A549 (cell line): ENCODE data around the gene GSK3A. TPM values are rescaled to one million over a fixed set of nuclear protein-coding genes. Genes with fewer than 3 reads are reported as not detected.
A peak's percentile ranks its signal among the peaks of the same experiment; 100 is the strongest.

Experiments
- CHD2 ChIP-seq: fragments of 150-350 bp; IDR thresholded peaks from 2 replicates; pipeline ENCODE4 v1.6.1; 2014; ENCODE audit warnings: low read length; ENCODE audit not compliant: partially characterized antibody
- CHD4 ChIP-seq: fragments of 200-600 bp; sonication (generic); IDR thresholded peaks from 2 replicates; pipeline ENCODE4 v1.6.1; 2016; ENCODE audit warnings: antibody characterized with exemption, mild to moderate bottlenecking, borderline replicate concordance
- EHMT2 ChIP-seq: fragments of 200-600 bp; sonication (generic); IDR thresholded peaks from 2 replicates; pipeline ENCODE4 v1.6.1; 2016; ENCODE audit warnings: antibody characterized with exemption, low read depth, mild to moderate bottlenecking, moderate library complexity
- EP300 ChIP-seq, 2 experiments: fragments of >200 bp; sonication (Bioruptor Twin); formaldehyde crosslinking; IDR thresholded peaks; 2 replicates in 1 of 2; 3 replicates in 1 of 2; pipeline ENCODE4 v1.6.1; 2016 to 2017
- ESRRA ChIP-seq: fragments of 150-350 bp; IDR thresholded peaks from 2 replicates; pipeline ENCODE4 v1.6.1; 2014; ENCODE audit warnings: mild to moderate bottlenecking, low read length, borderline replicate concordance
- FOSL2 ChIP-seq, 2 experiments: fragments of 450-650 bp in 1 of 2; fragments of >200 bp in 1 of 2; sonication (Bioruptor Twin) in 1 of 2; formaldehyde crosslinking; IDR thresholded peaks; 2 replicates each; pipeline versions ENCODE4 v1.5.0 to v1.6.1; 2016 to 2020; ENCODE audit warnings: mild to moderate bottlenecking in 1 of 2, moderate library complexity in 1 of 2
- GATA3 ChIP-seq: IDR thresholded peaks from 2 replicates; pipeline ENCODE4 v1.6.1; 2012; ENCODE audit warnings: borderline replicate concordance
- JUN ChIP-seq, 2 experiments: fragments of >200 bp; sonication (Bioruptor Twin); formaldehyde crosslinking; IDR thresholded peaks; 2 replicates in 1 of 2; 3 replicates in 1 of 2; pipeline ENCODE4 v1.6.1; 2016 to 2017
- JUNB ChIP-seq: fragments of >200 bp; sonication (Bioruptor Twin); formaldehyde crosslinking; IDR thresholded peaks from 2 replicates; pipeline ENCODE4 v1.6.1; 2016
- MYC ChIP-seq: IDR thresholded peaks from 2 replicates; pipeline ENCODE4 v1.6.1; 2012; ENCODE audit warnings: mild to moderate bottlenecking, inconsistent platforms, low read length, improper control_type of control experiment, borderline replicate concordance
- PHF8 ChIP-seq: fragments of 200-600 bp; sonication (generic); IDR thresholded peaks from 2 replicates; pipeline ENCODE4 v1.6.1; 2016; ENCODE audit warnings: low read depth, mild to moderate bottlenecking, antibody characterized with exemption, moderate library complexity, borderline replicate concordance
- RARB ChIP-seq: fragments of 250-450 bp; sonication (Bioruptor Pico); IDR thresholded peaks from 2 replicates; pipeline ENCODE4 v1.8.0; 2021; ENCODE audit warnings: mild to moderate bottlenecking, moderate library complexity
- TP53 ChIP-seq: fragments of 250-450 bp; sonication (Bioruptor Pico); IDR thresholded peaks from 2 replicates; pipeline ENCODE4 v1.5.0; 2021; ENCODE audit warnings: mild to moderate bottlenecking, moderate library complexity
- ZNF302 ChIP-seq: fragments of 250-450 bp; sonication (Bioruptor Pico); IDR thresholded peaks from 2 replicates; pipeline ENCODE4 v1.9.0; 2021; ENCODE audit warnings: inconsistent platforms, mild to moderate bottlenecking, moderate library complexity
- polyA plus RNA-seq, 4 experiments: library from polyadenylated mRNA; depleted of rRNA in 3 of 4; stranded (reverse); fragments of >200 nt; fragmentation: RNase III in 1 of 4; extraction: RNeasy Plus Mini Kit Qiagen cat#74134 plus additional on column Dnase treatment in 1 of 4; gene quantifications; 2 replicates in 3 of 4; 3 replicates in 1 of 4; pipeline ENCODE4 v1.2.3, GENCODE V29; 2011 to 2017
- TF ChIP-seq, protein P1 (sequence below): fragments of 200-600 bp; sonication (generic); IDR thresholded peaks from 2 replicates; pipeline ENCODE4 v1.6.1; 2016; ENCODE audit warnings: antibody characterized with exemption, mild to moderate bottlenecking, moderate library complexity
- TF ChIP-seq, protein P2 (sequence below): fragments of >200 bp; sonication (Bioruptor Twin); formaldehyde crosslinking; IDR thresholded peaks from 3 replicates; pipeline ENCODE4 v1.5.1; 2016
- TF ChIP-seq, protein P3 (sequence below): IDR thresholded peaks from 2 replicates; pipeline ENCODE4 v1.6.1; 2012
- TF ChIP-seq, protein P4 (sequence below): IDR thresholded peaks from 2 replicates; pipeline ENCODE4 v1.6.1; 2012; ENCODE audit warnings: low read depth, borderline replicate concordance
- TF ChIP-seq, protein P5 (sequence below): fragments of >200 bp; sonication (Bioruptor Twin); formaldehyde crosslinking; IDR thresholded peaks from 3 replicates; pipeline ENCODE4 v1.6.1; 2016
- TF ChIP-seq, protein P6 (sequence below): fragments of 250-450 bp; sonication (Bioruptor Pico); IDR thresholded peaks from 2 replicates; pipeline ENCODE4 v1.5.0; 2020; ENCODE audit warnings: low read depth, mild to moderate bottlenecking, moderate library complexity
- TF ChIP-seq, protein P7 (sequence below): fragments of 450-650 bp; IDR thresholded peaks from 2 replicates; pipeline ENCODE4 v1.6.1; 2014; ENCODE audit warnings: antibody characterized with exemption

The GSK3A gene
- polyA plus RNA-seq, 2 of the 4 experiments (the other 2 are of a cell fraction) = 55.2 to 85.1 TPM

DNA sequence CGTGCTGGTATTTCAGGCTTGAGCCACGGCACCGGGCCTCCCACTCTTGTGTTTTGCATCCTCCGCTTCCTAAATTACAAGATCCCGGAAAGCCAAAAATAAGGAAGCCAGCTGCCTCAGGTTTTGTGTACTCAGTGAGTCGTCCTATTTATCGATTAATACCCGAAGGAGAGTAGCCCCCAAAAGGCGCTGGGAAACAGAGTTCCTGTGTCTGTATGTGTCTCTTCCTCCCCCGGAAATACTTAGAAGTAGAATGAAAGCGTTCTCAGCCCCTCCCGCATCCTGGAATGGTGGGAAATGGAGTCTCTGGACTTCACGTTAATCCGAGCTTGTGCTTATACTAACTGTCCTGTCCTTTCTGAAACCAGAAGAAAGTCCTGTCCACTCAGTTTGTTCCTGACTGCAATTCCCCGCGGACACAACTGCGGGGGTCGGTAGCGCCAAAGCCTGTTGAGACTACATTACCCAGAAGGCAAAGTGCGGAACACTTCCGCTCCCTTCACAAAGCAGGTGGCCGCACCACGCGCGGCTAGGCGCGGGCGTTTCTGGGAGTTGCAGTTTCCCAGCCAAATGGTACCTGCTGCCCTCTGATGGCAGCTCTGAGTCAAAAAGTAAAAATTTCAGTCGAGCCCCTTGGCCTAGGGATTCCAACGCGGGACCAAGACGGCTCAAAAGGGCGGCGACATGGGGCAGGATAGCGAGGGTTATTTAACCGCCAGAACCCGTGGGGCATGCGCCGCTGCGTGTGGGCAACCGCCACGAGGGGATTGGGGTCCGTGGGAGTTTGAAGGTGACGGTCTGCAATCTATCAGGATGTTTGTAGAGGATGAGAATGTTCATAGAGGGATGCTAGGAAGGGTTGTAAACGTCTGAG, 2.2 kb upstream of the GSK3A start (continued):
- TF ChIP-seq, protein P1, sequence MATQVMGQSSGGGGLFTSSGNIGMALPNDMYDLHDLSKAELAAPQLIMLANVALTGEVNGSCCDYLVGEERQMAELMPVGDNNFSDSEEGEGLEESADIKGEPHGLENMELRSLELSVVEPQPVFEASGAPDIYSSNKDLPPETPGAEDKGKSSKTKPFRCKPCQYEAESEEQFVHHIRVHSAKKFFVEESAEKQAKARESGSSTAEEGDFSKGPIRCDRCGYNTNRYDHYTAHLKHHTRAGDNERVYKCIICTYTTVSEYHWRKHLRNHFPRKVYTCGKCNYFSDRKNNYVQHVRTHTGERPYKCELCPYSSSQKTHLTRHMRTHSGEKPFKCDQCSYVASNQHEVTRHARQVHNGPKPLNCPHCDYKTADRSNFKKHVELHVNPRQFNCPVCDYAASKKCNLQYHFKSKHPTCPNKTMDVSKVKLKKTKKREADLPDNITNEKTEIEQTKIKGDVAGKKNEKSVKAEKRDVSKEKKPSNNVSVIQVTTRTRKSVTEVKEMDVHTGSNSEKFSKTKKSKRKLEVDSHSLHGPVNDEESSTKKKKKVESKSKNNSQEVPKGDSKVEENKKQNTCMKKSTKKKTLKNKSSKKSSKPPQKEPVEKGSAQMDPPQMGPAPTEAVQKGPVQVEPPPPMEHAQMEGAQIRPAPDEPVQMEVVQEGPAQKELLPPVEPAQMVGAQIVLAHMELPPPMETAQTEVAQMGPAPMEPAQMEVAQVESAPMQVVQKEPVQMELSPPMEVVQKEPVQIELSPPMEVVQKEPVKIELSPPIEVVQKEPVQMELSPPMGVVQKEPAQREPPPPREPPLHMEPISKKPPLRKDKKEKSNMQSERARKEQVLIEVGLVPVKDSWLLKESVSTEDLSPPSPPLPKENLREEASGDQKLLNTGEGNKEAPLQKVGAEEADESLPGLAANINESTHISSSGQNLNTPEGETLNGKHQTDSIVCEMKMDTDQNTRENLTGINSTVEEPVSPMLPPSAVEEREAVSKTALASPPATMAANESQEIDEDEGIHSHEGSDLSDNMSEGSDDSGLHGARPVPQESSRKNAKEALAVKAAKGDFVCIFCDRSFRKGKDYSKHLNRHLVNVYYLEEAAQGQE = no peak
- TF ChIP-seq TP53 (CRISPR knock-in tag) = peak; percentile 84; the same call in 1 of the 2 replicates
- TF ChIP-seq, protein P2, sequence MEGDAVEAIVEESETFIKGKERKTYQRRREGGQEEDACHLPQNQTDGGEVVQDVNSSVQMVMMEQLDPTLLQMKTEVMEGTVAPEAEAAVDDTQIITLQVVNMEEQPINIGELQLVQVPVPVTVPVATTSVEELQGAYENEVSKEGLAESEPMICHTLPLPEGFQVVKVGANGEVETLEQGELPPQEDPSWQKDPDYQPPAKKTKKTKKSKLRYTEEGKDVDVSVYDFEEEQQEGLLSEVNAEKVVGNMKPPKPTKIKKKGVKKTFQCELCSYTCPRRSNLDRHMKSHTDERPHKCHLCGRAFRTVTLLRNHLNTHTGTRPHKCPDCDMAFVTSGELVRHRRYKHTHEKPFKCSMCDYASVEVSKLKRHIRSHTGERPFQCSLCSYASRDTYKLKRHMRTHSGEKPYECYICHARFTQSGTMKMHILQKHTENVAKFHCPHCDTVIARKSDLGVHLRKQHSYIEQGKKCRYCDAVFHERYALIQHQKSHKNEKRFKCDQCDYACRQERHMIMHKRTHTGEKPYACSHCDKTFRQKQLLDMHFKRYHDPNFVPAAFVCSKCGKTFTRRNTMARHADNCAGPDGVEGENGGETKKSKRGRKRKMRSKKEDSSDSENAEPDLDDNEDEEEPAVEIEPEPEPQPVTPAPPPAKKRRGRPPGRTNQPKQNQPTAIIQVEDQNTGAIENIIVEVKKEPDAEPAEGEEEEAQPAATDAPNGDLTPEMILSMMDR = peak; percentile 86
- TF ChIP-seq, protein P3, sequence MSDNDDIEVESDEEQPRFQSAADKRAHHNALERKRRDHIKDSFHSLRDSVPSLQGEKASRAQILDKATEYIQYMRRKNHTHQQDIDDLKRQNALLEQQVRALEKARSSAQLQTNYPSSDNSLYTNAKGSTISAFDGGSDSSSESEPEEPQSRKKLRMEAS = peak; percentile 96
- TF ChIP-seq RARB (CRISPR knock-in tag) = 0 out of 2 replicates have a peak, but pooled peaks have one; percentile 8
- TF ChIP-seq ZNF302 (CRISPR knock-in tag) = no peak
- no peak for TF ChIP-seq JUNB
- peak; percentile 58 to 95 for TF ChIP-seq JUN (IDR thresholded peaks at IDR 0.05)
- no peak for TF ChIP-seq FOSL2 (IDR thresholded peaks at IDR 0.05)
- peak; percentile 57 for TF ChIP-seq FOSL2 (CRISPR knock-in tag; IDR thresholded peaks at IDR 0.05)
- TF ChIP-seq, protein P4, sequence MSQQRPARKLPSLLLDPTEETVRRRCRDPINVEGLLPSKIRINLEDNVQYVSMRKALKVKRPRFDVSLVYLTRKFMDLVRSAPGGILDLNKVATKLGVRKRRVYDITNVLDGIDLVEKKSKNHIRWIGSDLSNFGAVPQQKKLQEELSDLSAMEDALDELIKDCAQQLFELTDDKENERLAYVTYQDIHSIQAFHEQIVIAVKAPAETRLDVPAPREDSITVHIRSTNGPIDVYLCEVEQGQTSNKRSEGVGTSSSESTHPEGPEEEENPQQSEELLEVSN = 0 out of 2 replicates have a peak, but pooled peaks have one; percentile 52
- TF ChIP-seq MYC = peak; percentile 92
- no peak for TF ChIP-seq ESRRA
- TF ChIP-seq, protein P5, sequence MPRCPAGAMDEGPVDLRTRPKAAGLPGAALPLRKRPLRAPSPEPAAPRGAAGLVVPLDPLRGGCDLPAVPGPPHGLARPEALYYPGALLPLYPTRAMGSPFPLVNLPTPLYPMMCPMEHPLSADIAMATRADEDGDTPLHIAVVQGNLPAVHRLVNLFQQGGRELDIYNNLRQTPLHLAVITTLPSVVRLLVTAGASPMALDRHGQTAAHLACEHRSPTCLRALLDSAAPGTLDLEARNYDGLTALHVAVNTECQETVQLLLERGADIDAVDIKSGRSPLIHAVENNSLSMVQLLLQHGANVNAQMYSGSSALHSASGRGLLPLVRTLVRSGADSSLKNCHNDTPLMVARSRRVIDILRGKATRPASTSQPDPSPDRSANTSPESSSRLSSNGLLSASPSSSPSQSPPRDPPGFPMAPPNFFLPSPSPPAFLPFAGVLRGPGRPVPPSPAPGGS = peak; percentile 52; the same call in 1 of the 3 replicates
- no peak for TF ChIP-seq CHD4
- no peak; a peak in 1 of 5 replicates for TF ChIP-seq EP300 (IDR thresholded peaks at IDR 0.05)
- TF ChIP-seq EHMT2 = no peak
- TF ChIP-seq, protein P6, sequence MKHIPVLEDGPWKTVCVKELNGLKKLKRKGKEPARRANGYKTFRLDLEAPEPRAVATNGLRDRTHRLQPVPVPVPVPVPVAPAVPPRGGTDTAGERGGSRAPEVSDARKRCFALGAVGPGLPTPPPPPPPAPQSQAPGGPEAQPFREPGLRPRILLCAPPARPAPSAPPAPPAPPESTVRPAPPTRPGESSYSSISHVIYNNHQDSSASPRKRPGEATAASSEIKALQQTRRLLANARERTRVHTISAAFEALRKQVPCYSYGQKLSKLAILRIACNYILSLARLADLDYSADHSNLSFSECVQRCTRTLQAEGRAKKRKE (CRISPR knock-in tag) = no peak
- TF ChIP-seq CHD2 = peak; percentile 22
- peak; percentile 60 for TF ChIP-seq GATA3
- TF ChIP-seq PHF8 = peak; percentile 40; the same call in 1 of the 2 replicates
- TF ChIP-seq, protein P7, sequence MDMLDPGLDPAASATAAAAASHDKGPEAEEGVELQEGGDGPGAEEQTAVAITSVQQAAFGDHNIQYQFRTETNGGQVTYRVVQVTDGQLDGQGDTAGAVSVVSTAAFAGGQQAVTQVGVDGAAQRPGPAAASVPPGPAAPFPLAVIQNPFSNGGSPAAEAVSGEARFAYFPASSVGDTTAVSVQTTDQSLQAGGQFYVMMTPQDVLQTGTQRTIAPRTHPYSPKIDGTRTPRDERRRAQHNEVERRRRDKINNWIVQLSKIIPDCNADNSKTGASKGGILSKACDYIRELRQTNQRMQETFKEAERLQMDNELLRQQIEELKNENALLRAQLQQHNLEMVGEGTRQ = peak; percentile 90
